NCI-H2227 treated with DMSO at 0.1 percent for 48 hours (cell line): Measurements from ENCODE around the gene HOXD1.

Experiments used
- DNase-seq: peaks from one replicate; lab custom pipeline; 2025; lab: John Stamatoyannopoulos, UW

Gene HOXD1

DNA sequence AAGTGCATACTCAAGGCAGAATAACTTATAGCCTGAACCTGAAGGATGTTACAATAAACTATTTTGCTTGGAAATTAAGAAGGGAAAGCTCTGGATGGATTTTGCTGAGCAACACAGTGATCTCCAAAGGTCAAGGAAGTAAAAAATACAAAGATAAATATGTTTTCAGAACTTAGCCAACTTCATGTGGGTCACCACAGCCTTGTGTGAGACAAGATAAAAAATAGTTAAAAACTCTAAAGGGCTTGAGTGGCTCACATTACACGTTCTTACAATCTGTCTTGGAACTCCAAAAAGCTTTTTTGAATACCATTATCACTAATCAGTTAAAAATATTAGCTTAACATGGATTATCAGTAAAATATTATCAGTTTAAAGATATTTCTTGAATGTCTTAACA lies 51.8 kb downstream of the HOXD1 start:
- DNase-seq: no peak
